Measurements from ENCODE around the gene PHKB. TPM values are rescaled to one million over a fixed set of nuclear protein-coding genes. Genes with fewer than 3 reads are reported as not detected.

Gene PHKB
- total RNA-seq = 10 to 100 TPM; 42.6 to 43.4 TPM

GRCh38 chr16:47460711-47461597 lies at the start of gene PHKB, which contains the start of gene ITFG1:
Gene PHKB (plus strand): TSS chr16:47461331. CDS start chr16:47461351, 20 bp downstream.
Gene ITFG1 (minus strand): TSS chr16:47461063. CDS start chr16:47461045, 18 bp downstream.

Other genes with a start within 250 kb of the PHKB start
- 10 to 100 TPM; 22.5 TPM for gene ITFG1, start 268 bp upstream of the PHKB start, total RNA-seq